ENCODE measurements around the gene CEP104.

Gene CEP104

DNA sequence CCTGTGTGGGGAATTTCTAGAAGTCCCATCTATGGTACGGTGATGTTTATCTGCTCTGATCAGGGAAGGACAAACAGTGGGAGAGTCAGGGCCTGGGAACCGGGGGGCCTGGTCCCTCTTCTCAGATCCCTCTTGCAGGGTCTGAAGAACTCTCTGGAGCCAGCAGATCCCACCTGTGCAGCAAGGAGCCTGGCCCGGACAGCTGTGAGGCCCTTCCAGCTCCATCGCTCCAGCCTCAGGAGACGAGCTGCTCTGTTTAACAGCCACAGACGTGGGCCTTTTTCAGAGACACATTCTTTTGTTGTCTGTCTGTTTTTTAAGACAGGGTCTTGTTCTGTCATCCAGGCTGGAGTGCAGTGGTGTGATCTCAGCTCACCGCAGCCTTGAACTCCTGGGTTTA is 28.6 kb upstream of the CEP104 start:
- CTCF ChIA-PET = no interaction called here
- DNase-seq (ENCODE audit: extremely low spot score) = no peak
- TF ChIP-seq FOXK2 (IDR thresholded peaks at IDR 0.05) = no peak
- TF ChIP-seq CTBP1 (IDR thresholded peaks at IDR 0.05; ENCODE audit: borderline replicate concordance) = no peak
- TF ChIP-seq, protein P1, sequence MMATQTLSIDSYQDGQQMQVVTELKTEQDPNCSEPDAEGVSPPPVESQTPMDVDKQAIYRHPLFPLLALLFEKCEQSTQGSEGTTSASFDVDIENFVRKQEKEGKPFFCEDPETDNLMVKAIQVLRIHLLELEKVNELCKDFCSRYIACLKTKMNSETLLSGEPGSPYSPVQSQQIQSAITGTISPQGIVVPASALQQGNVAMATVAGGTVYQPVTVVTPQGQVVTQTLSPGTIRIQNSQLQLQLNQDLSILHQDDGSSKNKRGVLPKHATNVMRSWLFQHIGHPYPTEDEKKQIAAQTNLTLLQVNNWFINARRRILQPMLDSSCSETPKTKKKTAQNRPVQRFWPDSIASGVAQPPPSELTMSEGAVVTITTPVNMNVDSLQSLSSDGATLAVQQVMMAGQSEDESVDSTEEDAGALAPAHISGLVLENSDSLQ (IDR thresholded peaks at IDR 0.05) = no peak
- TF ChIP-seq HDGF (IDR thresholded peaks at IDR 0.05; ENCODE audit: borderline replicate concordance) = no peak
- TF ChIP-seq FOXM1 (IDR thresholded peaks at IDR 0.05; ENCODE audit: borderline replicate concordance) = no peak
- no peak for TF ChIP-seq NFRKB (IDR thresholded peaks at IDR 0.05)
- TF ChIP-seq SP1 (IDR thresholded peaks at IDR 0.05) = no peak
- TF ChIP-seq ZNF384 (IDR thresholded peaks at IDR 0.05) = no peak
- TF ChIP-seq FOXA1 (IDR thresholded peaks at IDR 0.05) = no peak
- TF ChIP-seq SUZ12 (IDR thresholded peaks at IDR 0.05) = no peak
- no peak for TF ChIP-seq TARDBP (IDR thresholded peaks at IDR 0.05)
- TF ChIP-seq ELF4 (IDR thresholded peaks at IDR 0.05) = no peak
- TF ChIP-seq ARNT (IDR thresholded peaks at IDR 0.05) = no peak
- no peak for TF ChIP-seq L3MBTL2 (conservative IDR thresholded peaks at IDR 0.05)
- TF ChIP-seq BHLHE40 (IDR thresholded peaks at IDR 0.05; ENCODE audit: borderline replicate concordance) = no peak
- TF ChIP-seq LEF1 (IDR thresholded peaks at IDR 0.05; ENCODE audit: borderline replicate concordance) = no peak
- POLR2A ChIA-PET = no interaction called here

DNA sequence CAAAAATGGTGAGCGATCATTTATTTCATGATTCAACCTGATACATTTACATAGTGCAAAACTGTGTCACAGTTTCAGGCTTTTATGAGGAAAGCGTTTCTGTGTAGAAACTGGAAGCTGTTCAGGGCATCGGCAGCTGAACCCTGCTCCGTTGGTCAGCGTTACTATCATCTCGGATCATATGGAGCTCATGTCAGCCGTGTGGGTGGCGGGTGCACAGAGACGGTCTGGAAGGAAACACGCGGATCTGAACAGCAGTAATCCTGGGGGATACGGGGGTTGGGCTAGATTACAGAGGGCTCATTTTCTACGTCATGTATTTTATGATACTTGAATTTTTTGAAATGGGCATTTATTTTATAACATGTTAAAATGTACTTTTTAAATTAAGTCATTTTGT is 28.0 kb upstream of the CEP104 start:
- CTCF ChIA-PET = interaction anchor here (0.6 kb wide), 1 partner anchor 99 kb away, joined by 6 read pairs; no protein-coding TSS in a partner anchor
- no peak for DNase-seq (ENCODE audit: extremely low spot score)
- POLR2A ChIA-PET = no interaction called here
- TF ChIP-seq, protein P1 (IDR thresholded peaks at IDR 0.05) = no peak
- TF ChIP-seq ARNT (IDR thresholded peaks at IDR 0.05) (no peak), L3MBTL2 (conservative IDR thresholded peaks at IDR 0.05) (no peak), HDGF (IDR thresholded peaks at IDR 0.05; ENCODE audit: borderline replicate concordance) (no peak), CTBP1 (IDR thresholded peaks at IDR 0.05; ENCODE audit: borderline replicate concordance) (no peak), FOXA1 (IDR thresholded peaks at IDR 0.05) (no peak), ELF4 (IDR thresholded peaks at IDR 0.05) (no peak), ZNF384 (IDR thresholded peaks at IDR 0.05) (no peak), FOXK2 (IDR thresholded peaks at IDR 0.05) (no peak), SUZ12 (IDR thresholded peaks at IDR 0.05) (no peak), BHLHE40 (IDR thresholded peaks at IDR 0.05; ENCODE audit: borderline replicate concordance) (no peak), FOXM1 (IDR thresholded peaks at IDR 0.05; ENCODE audit: borderline replicate concordance) (no peak), TARDBP (IDR thresholded peaks at IDR 0.05) (no peak), LEF1 (IDR thresholded peaks at IDR 0.05; ENCODE audit: borderline replicate concordance) (no peak), NFRKB (IDR thresholded peaks at IDR 0.05) (no peak), SP1 (IDR thresholded peaks at IDR 0.05) (no peak)

DNA sequence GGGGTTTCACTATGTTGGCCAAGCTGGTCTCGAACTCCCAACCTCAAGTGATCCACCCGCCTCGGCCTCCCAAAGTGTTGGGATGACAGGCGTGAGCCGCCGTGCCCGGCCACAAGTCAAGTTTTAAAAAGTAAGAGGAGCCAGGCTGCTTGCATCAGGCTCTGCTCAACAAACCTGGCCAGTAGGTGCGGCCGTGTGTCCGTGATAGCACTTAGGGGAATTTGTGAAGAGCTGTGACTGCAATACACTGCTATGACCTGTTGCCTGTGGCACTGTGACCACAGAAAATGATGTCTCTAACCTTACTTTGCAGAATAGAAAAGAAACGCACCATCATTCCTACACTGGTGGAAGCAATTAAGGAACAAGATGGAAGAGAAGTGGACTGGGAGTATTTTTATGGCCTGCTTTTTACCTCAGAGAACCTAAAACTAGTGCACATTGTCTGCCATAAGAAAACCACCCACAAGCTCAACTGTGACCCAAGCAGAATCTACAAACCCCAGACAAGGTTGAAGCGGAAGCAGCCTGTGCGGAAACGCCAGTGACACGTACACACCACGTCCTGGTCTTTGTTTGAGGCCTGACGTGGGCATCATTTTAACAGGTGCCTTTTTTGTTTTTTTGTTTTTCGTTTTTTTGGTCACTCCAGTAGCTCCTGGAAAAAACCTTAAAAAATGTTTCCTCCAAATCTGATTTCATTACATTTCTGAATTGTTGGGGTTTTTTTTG is 26.3 kb upstream of the CEP104 start:
- ChIA-PET CTCF (no interaction called here), POLR2A (no interaction called here)
- no peak for TF ChIP-seq ELF4 (IDR thresholded peaks at IDR 0.05)
- no peak for TF ChIP-seq SP1 (IDR thresholded peaks at IDR 0.05)
- TF ChIP-seq, protein P1 (IDR thresholded peaks at IDR 0.05) = no peak
- TF ChIP-seq ARNT (IDR thresholded peaks at IDR 0.05) = no peak
- TF ChIP-seq L3MBTL2 (conservative IDR thresholded peaks at IDR 0.05) = no peak
- TF ChIP-seq ZNF384 (IDR thresholded peaks at IDR 0.05) = no peak
- no peak for TF ChIP-seq LEF1 (IDR thresholded peaks at IDR 0.05; ENCODE audit: borderline replicate concordance)
- TF ChIP-seq FOXK2 (IDR thresholded peaks at IDR 0.05) = no peak
- no peak for TF ChIP-seq TARDBP (IDR thresholded peaks at IDR 0.05)
- TF ChIP-seq SUZ12 (IDR thresholded peaks at IDR 0.05) = no peak
- no peak for TF ChIP-seq NFRKB (IDR thresholded peaks at IDR 0.05)
- TF ChIP-seq BHLHE40 (IDR thresholded peaks at IDR 0.05; ENCODE audit: borderline replicate concordance) = no peak
- no peak for TF ChIP-seq FOXM1 (IDR thresholded peaks at IDR 0.05; ENCODE audit: borderline replicate concordance)
- no peak for DNase-seq (ENCODE audit: extremely low spot score)

GRCh38 chr1:3881193-3881480 is 24.1 kb upstream of the CEP104 start:
- DNase-seq (ENCODE audit: extremely low spot score) = no peak
- ChIA-PET CTCF (no interaction called here), POLR2A (no interaction called here)
- no peak for TF ChIP-seq SP1 (IDR thresholded peaks at IDR 0.05)
- no peak for TF ChIP-seq NFRKB (IDR thresholded peaks at IDR 0.05)
- no peak for TF ChIP-seq FOXM1 (IDR thresholded peaks at IDR 0.05; ENCODE audit: borderline replicate concordance)
- no peak for TF ChIP-seq ELF4 (IDR thresholded peaks at IDR 0.05)
- no peak for TF ChIP-seq HDGF (IDR thresholded peaks at IDR 0.05; ENCODE audit: borderline replicate concordance)
- TF ChIP-seq CTBP1 (IDR thresholded peaks at IDR 0.05; ENCODE audit: borderline replicate concordance) = no peak
- no peak for TF ChIP-seq ZNF384 (IDR thresholded peaks at IDR 0.05)
- TF ChIP-seq TARDBP (IDR thresholded peaks at IDR 0.05) = no peak
- TF ChIP-seq ARNT (IDR thresholded peaks at IDR 0.05) = no peak

GRCh38 chr1:3880429-3881192 is 23.6 kb upstream of the CEP104 start:
- no peak for TF ChIP-seq ELF4 (IDR thresholded peaks at IDR 0.05)
- TF ChIP-seq SP1 (IDR thresholded peaks at IDR 0.05) = no peak
- no peak for TF ChIP-seq CTBP1 (IDR thresholded peaks at IDR 0.05; ENCODE audit: borderline replicate concordance)
- TF ChIP-seq FOXM1 (IDR thresholded peaks at IDR 0.05; ENCODE audit: borderline replicate concordance) = no peak
- no peak for TF ChIP-seq FOXA1 (IDR thresholded peaks at IDR 0.05)
- TF ChIP-seq NFRKB (IDR thresholded peaks at IDR 0.05) = no peak
- TF ChIP-seq ARNT (IDR thresholded peaks at IDR 0.05) = no peak
- no peak for TF ChIP-seq TARDBP (IDR thresholded peaks at IDR 0.05)
- TF ChIP-seq L3MBTL2 (conservative IDR thresholded peaks at IDR 0.05) = no peak
- no peak for TF ChIP-seq BHLHE40 (IDR thresholded peaks at IDR 0.05; ENCODE audit: borderline replicate concordance)
- TF ChIP-seq SUZ12 (IDR thresholded peaks at IDR 0.05) = no peak
- TF ChIP-seq HDGF (IDR thresholded peaks at IDR 0.05; ENCODE audit: borderline replicate concordance) = no peak
- TF ChIP-seq, protein P1 (IDR thresholded peaks at IDR 0.05) = no peak
- no peak for TF ChIP-seq ZNF384 (IDR thresholded peaks at IDR 0.05)
- no peak for TF ChIP-seq LEF1 (IDR thresholded peaks at IDR 0.05; ENCODE audit: borderline replicate concordance)
- ChIA-PET CTCF (no interaction called here), POLR2A (no interaction called here)
- DNase-seq (ENCODE audit: extremely low spot score) = no peak
